ENCODE measurements around the gene C5orf15. TPM values are rescaled to one million over a fixed set of nuclear protein-coding genes. Genes with fewer than 3 reads are reported as not detected.

Gene C5orf15
- total and polyA plus RNA-seq, 9 of the 15 experiments (the other 6 are each of a cell fraction or from before 2014, with no cell fraction given), result 23.3 to 50.7 (median 35.5) TPM

- TF ChIP-seq, protein P1, sequence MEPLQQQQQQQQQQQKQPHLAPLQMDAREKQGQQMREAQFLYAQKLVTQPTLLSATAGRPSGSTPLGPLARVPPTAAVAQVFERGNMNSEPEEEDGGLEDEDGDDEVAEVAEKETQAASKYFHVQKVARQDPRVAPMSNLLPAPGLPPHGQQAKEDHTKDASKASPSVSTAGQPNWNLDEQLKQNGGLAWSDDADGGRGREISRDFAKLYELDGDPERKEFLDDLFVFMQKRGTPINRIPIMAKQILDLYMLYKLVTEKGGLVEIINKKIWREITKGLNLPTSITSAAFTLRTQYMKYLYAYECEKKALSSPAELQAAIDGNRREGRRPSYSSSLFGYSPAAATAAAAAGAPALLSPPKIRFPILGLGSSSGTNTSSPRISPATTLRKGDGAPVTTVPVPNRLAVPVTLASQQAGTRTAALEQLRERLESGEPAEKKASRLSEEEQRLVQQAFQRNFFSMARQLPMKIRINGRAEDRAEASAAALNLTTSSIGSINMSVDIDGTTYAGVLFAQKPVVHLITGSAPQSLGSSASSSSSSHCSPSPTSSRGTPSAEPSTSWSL (CRISPR knock-in tag; IDR thresholded peaks at IDR 0.05; ENCODE audit: borderline replicate concordance), result no peak
- TF ChIP-seq, protein P2, sequence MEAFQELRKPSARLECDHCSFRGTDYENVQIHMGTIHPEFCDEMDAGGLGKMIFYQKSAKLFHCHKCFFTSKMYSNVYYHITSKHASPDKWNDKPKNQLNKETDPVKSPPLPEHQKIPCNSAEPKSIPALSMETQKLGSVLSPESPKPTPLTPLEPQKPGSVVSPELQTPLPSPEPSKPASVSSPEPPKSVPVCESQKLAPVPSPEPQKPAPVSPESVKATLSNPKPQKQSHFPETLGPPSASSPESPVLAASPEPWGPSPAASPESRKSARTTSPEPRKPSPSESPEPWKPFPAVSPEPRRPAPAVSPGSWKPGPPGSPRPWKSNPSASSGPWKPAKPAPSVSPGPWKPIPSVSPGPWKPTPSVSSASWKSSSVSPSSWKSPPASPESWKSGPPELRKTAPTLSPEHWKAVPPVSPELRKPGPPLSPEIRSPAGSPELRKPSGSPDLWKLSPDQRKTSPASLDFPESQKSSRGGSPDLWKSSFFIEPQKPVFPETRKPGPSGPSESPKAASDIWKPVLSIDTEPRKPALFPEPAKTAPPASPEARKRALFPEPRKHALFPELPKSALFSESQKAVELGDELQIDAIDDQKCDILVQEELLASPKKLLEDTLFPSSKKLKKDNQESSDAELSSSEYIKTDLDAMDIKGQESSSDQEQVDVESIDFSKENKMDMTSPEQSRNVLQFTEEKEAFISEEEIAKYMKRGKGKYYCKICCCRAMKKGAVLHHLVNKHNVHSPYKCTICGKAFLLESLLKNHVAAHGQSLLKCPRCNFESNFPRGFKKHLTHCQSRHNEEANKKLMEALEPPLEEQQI (IDR thresholded peaks at IDR 0.05), result no peak
- TF ChIP-seq TAF15 (IDR thresholded peaks at IDR 0.05; ENCODE audit: low read depth, low read length) (no peak), PHF20 (IDR thresholded peaks at IDR 0.05; ENCODE audit: partially characterized antibody) (no peak), MYNN (IDR thresholded peaks at IDR 0.05) (0 out of 2 replicates have a peak, but pooled peaks have one; percentile 19), MYNN (CRISPR knock-in tag; IDR thresholded peaks at IDR 0.05) (no peak), SUPT5H (IDR thresholded peaks at IDR 0.05) (no peak), CREB3 (tag; conservative IDR thresholded peaks at IDR 0.05; ENCODE audit: low read depth) (0 out of 2 replicates have a peak, but pooled peaks have one; percentile 70), XRCC5 (IDR thresholded peaks at IDR 0.05; ENCODE audit: low read depth, low read length) (no peak), SMAD2 (IDR thresholded peaks at IDR 0.05; ENCODE audit: low read depth, low read length) (no peak), TEAD1 (CRISPR knock-in tag; IDR thresholded peaks at IDR 0.05) (0 out of 4 replicates have a peak, but pooled peaks of 1 of the 2 experiments have one; percentile 16), HNRNPUL1 (IDR thresholded peaks at IDR 0.05; ENCODE audit: low read length) (no peak), ELF4 (CRISPR knock-in tag; IDR thresholded peaks at IDR 0.05) (no peak), KLF6 (CRISPR knock-in tag; IDR thresholded peaks at IDR 0.05; ENCODE audit: borderline replicate concordance) (peak; percentile 67; the same call in 1 of the 2 replicates)
- TF ChIP-seq, protein P3, sequence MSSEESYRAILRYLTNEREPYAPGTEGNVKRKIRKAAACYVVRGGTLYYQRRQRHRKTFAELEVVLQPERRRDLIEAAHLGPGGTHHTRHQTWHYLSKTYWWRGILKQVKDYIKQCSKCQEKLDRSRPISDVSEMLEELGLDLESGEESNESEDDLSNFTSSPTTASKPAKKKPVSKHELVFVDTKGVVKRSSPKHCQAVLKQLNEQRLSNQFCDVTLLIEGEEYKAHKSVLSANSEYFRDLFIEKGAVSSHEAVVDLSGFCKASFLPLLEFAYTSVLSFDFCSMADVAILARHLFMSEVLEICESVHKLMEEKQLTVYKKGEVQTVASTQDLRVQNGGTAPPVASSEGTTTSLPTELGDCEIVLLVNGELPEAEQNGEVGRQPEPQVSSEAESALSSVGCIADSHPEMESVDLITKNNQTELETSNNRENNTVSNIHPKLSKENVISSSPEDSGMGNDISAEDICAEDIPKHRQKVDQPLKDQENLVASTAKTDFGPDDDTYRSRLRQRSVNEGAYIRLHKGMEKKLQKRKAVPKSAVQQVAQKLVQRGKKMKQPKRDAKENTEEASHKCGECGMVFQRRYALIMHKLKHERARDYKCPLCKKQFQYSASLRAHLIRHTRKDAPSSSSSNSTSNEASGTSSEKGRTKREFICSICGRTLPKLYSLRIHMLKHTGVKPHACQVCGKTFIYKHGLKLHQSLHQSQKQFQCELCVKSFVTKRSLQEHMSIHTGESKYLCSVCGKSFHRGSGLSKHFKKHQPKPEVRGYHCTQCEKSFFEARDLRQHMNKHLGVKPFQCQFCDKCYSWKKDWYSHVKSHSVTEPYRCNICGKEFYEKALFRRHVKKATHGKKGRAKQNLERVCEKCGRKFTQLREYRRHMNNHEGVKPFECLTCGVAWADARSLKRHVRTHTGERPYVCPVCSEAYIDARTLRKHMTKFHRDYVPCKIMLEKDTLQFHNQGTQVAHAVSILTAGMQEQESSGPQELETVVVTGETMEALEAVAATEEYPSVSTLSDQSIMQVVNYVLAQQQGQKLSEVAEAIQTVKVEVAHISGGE (CRISPR knock-in tag; IDR thresholded peaks at IDR 0.05), result no peak
- TF ChIP-seq, protein P4, sequence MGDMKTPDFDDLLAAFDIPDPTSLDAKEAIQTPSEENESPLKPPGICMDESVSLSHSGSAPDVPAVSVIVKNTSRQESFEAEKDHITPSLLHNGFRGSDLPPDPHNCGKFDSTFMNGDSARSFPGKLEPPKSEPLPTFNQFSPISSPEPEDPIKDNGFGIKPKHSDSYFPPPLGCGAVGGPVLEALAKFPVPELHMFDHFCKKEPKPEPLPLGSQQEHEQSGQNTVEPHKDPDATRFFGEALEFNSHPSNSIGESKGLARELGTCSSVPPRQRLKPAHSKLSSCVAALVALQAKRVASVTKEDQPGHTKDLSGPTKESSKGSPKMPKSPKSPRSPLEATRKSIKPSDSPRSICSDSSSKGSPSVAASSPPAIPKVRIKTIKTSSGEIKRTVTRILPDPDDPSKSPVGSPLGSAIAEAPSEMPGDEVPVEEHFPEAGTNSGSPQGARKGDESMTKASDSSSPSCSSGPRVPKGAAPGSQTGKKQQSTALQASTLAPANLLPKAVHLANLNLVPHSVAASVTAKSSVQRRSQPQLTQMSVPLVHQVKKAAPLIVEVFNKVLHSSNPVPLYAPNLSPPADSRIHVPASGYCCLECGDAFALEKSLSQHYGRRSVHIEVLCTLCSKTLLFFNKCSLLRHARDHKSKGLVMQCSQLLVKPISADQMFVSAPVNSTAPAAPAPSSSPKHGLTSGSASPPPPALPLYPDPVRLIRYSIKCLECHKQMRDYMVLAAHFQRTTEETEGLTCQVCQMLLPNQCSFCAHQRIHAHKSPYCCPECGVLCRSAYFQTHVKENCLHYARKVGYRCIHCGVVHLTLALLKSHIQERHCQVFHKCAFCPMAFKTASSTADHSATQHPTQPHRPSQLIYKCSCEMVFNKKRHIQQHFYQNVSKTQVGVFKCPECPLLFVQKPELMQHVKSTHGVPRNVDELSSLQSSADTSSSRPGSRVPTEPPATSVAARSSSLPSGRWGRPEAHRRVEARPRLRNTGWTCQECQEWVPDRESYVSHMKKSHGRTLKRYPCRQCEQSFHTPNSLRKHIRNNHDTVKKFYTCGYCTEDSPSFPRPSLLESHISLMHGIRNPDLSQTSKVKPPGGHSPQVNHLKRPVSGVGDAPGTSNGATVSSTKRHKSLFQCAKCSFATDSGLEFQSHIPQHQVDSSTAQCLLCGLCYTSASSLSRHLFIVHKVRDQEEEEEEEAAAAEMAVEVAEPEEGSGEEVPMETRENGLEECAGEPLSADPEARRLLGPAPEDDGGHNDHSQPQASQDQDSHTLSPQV (IDR thresholded peaks at IDR 0.05), result peak; percentile 92
Measured at GRCh38 chr5:133936651-133937015, 31.8 kb downstream of the C5orf15 start (continued).

Data from K562 (cell line).